Neutrophil (primary cell): ENCODE measurements around the gene GP1BB.

Experiments
- H3K27ac ChIP-seq: fragments of 200-600 bp; sonication (generic); 2 replicates; pipeline ENCODE4 v1.5.1; 2016; ENCODE audit warnings: mild to moderate bottlenecking, moderate library complexity
- H3K27me3 ChIP-seq: fragments of 200-600 bp; sonication (generic); 2 replicates; pipeline ENCODE4 v1.6.0; 2016; ENCODE audit warnings: mild to moderate bottlenecking
- H3K36me3 ChIP-seq: fragments of 200-600 bp; sonication (generic); 2 replicates; pipeline ENCODE4 v1.5.1; 2017
- H3K4me1 ChIP-seq, 2 experiments: fragments of 200-600 bp in 1 of 2; sonication (generic) in 1 of 2; 1 replicate in 1 of 2; 2 replicates in 1 of 2; pipeline versions ENCODE4 v1.5.1 to v1.6.1; 2013 to 2016; ENCODE audit warnings: low read depth in 1 of 2, low read length in 1 of 2, mild to moderate bottlenecking in 1 of 2, moderate library complexity in 1 of 2; ENCODE audit not compliant: control insufficient read depth in 1 of 2, insufficient read depth in 1 of 2
- H3K4me3 ChIP-seq, 2 experiments: fragments of 200-600 bp in 1 of 2; sonication (generic) in 1 of 2; 1 replicate in 1 of 2; 2 replicates in 1 of 2; pipeline ENCODE4 v1.5.1; 2013 to 2016; ENCODE audit warnings: low read depth in 1 of 2, low read length in 1 of 2, mild to moderate bottlenecking in 1 of 2, moderate library complexity in 1 of 2
- H3K9me3 ChIP-seq: fragments of 200-600 bp; sonication (generic); 2 replicates; pipeline ENCODE4 v1.5.1; 2016
- CTCF ChIP-seq: fragments of 200-600 bp; sonication (generic); IDR thresholded peaks from 2 replicates; pipeline ENCODE4 v1.5.1; 2016; ENCODE audit warnings: antibody characterized with exemption

Gene GP1BB

DNA sequence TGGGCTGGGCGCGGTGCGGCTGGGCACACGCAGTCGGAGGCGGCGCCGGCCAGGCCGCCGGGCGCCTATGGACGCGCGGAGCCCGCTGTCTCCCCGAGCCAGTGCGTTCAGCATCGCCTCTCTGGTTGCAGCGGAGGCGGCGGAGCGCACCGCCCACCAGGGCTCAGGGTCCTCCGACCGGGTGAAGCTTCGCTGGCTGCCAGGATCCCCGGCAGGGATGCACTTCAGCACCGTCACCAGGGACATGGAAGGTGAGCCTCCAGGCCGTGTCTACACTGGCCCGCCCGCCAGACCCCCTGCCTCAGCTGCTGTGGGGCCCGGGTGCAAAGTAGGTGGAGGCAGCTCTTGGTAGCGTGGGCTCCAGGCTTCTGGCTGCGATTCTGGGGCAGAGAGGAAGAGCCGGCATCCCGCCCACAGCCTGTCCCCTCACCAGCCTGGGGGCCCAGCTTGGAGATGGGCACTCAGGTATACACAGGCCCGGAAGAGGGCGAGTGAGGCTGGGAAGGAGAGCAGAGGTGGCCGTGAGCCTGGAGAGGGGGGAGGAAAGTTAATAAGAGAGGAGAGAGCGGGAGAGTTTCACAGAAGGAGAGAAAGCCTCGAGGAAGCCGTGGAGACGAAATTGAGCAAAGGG, 36.2 kb downstream of the GP1BB start:
- Histone ChIP-seq H3K4me1 (peaks cover 10 to 27% of the 10 kb centered on the region in 2 experiments), H3K36me3 (no peaks in the 10 kb centered on the region), H3K9me3 (no peaks in the 10 kb centered on the region), H3K27me3 (peaks cover 95% of the 10 kb centered on the region), H3K27ac (no peak overlapping the region), H3K4me3 (no peak overlapping the region)
- no peak for TF ChIP-seq CTCF

GRCh38 chr22:19760058-19760950, 37.0 kb downstream of the GP1BB start, which contains the start of gene TBX1:
TSS of gene TBX1 (plus strand) at chr22:19760778. CDS start at chr22:19760844, 66 bp downstream.
- Histone ChIP-seq H3K27ac (no peak within 1 kb of the TSS), H3K4me1 (peaks cover 10 to 27% of the 10 kb centered on the region in 2 experiments), H3K9me3 (no peaks in the 10 kb centered on the region), H3K4me3 (no peak within 1 kb of the TSS), H3K36me3 (no peaks in the 10 kb centered on the region), H3K27me3 (peaks cover 95% of the 10 kb centered on the region)
- no peak for TF ChIP-seq CTCF

- TF ChIP-seq CTCF: no peak
- no peak overlapping the region for H3K27ac ChIP-seq
- no peak overlapping the region for H3K4me3 ChIP-seq
- peaks cover 15 to 31% of the 10 kb centered on the region in 2 experiments for H3K4me1 ChIP-seq
- no peaks in the 10 kb centered on the region for H3K9me3 ChIP-seq
- peaks cover 95% of the 10 kb centered on the region for H3K27me3 ChIP-seq
- no peaks in the 10 kb centered on the region for H3K36me3 ChIP-seq
These were observed 37.8 kb downstream of the GP1BB start for GRCh38 chr22:19760951-19761724.

DNA sequence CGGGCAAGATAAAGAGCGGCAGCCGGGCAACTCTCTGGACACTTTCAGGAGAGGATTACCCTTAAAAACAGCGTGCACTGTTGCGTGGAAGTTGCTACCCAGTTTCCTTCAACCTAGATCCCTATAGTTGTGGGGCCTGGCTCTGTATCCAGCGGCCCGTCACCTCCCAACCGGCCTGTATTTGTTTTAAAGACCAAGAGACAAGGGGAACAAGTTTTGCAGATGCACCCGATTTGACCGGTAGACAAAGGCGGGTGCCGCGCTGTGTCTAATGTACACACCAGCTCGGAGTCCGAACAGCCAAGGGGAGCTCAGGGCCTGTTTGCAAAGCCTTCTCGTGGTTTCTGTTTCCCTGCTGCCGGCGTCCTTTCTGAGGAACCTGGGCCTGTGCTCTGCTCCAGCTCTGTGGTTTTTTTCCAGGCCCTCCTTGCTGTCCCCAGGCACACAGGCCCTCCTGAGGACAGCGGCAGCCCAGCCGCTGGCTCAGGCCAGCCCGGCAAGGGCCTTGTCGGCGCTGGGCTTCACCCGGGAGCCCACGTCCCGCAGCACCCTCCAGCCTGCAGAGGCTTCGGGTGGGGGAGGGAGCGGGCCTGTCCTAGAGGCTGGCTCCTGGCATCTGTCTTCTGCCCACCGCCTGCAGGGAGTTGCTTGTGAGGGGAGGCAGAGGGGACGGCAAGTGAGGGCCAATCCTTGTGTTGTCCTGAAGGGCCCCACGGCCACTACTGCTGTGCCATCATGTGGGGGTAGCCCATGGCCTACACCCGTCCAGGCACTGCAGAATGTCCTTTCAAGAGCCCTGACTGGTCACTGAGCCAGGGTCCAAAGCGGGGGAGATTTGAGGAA, 38.6 kb downstream of the GP1BB start:
- Histone ChIP-seq H3K4me3 (no peak overlapping the region), H3K27ac (no peak overlapping the region), H3K36me3 (no peaks in the 10 kb centered on the region), H3K4me1 (peaks cover 17 to 31% of the 10 kb centered on the region in 2 experiments), H3K27me3 (peaks cover 95% of the 10 kb centered on the region), H3K9me3 (no peaks in the 10 kb centered on the region)
- TF ChIP-seq CTCF: no peak
